Activated CD4-positive, alpha-beta T cell treated with anti-CD3 and anti-CD28 coated beads for 24 hours (primary cell): ENCODE measurements around the gene SENP6.
"Not testable (repeated sequence)": the region's sequence is repeated elsewhere in the genome, so short reads cannot be mapped to it uniquely, and the experiment has no call there.

ENCODE experiments used
- DNase-seq, 2 donors: peaks; one replicate each; pipeline ENCODE4 v3.0.0-alpha.2; 2020; ENCODE audit warnings: low read depth in 2 of 2

The SENP6 gene

DNA sequence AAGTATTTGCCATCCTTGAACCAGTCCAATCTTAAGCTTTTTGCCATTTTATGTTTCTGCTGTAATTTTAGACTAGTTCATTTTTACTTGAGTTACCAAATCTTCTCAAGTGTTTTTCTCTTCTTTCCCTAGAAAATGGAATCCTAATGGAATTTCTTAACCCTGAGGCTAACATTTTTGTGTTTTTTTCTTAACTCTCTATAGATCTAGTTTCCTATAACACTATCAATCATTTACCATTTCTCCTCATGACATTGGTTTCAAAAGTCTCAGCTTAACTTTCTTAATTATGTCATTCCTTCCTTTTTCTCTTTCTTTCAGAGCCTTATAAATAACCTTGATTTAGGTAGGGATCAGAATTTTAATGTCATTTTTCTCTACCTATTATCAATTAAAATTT is 54.8 kb downstream of the SENP6 start:
- DNase-seq = no peak

DNA sequence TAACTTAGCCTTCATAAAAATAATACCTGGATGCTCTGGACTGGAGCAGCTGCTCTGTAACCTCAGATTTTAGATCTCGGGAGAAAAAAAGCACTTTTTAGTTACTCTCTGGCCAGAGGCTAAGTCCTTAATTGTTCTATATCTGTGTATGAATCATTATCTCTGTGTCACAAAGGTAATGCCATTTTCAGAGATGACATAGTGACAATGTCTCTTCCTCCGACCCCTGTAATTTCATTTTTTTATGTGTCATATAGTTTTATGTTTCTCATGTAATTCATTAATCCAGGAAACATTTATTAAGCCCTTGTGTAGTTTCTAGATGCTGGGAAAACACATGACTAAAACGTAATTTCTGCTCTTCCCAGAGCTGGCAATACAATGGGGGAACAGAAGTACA is 55.6 kb downstream of the SENP6 start:
- DNase-seq = no peak

- DNase-seq = no peak
These were observed 64.9 kb downstream of the SENP6 start for GRCh38 chr6:75666592-75666991.

DNA sequence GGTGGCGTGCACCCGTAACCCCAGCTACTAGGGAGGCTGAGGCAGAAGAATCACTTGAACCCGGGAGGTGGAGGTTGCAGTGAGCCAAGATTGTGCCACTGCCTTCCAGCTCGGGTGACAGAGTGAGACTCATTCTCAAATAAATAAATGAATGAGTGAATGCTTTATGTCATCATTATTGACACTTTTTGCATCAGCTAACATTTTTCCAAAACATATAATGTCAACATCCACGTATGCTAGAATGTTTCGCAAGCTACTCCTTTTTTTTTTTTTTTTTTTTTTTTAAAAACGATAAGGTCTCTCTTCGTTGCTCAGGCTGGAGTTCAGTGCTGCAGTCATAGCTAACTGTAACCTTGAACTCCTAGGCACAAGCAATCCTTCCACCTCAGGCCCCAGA is 72.2 kb downstream of the SENP6 start:
- no peak for DNase-seq

DNA sequence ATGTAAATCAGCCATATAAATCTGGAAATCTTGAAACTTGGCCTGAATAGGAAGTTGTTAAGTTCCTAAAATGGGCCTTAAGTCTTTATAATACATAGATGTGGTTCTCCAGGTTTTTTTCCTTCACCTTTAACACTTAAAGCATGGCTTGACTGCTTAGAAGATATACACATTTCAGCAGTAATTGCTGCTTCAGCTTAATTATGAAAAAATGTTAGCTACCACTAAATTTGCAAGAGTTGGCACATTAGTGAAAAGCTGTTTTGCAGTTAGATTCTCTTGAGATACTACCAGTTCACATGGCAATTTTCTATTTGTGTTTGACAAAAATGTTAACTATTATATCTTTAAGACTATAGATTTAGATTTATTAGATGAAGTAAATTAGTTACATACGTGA is 74.7 kb downstream of the SENP6 start:
- no peak for DNase-seq

GRCh38 chr6:75682548-75682947 is 80.9 kb downstream of the SENP6 start:
- not testable (repeated sequence) for DNase-seq

GRCh38 chr6:75683005-75683404 is 81.3 kb downstream of the SENP6 start:
- not testable (repeated sequence) for DNase-seq

DNA sequence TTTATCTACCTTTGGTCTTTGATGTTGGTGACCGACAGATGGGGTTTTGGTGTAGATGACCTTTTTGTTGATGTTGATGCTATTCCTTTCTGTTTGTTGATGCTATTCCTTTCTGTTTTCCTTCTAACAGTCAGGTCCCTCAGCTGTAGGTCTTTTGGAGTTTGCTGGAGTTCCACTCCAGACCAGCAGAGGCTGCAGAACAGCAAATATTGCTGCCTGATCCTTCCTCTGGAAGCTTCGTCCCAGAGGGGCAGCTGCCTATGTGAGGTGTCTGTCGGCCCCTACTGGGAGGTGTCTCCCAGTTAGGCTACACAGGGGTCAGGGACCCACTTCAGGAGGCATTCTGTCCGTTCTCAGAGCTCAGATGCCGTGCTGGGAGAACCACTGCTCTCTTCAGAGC is 85.9 kb downstream of the SENP6 start:
- DNase-seq = not testable (repeated sequence)

- DNase-seq = not testable (repeated sequence)
These were observed 86.3 kb downstream of the SENP6 start for GRCh38 chr6:75687937-75688336.

- no peak for DNase-seq
These were observed 87.9 kb downstream of the SENP6 start for GRCh38 chr6:75689576-75689975.

DNA sequence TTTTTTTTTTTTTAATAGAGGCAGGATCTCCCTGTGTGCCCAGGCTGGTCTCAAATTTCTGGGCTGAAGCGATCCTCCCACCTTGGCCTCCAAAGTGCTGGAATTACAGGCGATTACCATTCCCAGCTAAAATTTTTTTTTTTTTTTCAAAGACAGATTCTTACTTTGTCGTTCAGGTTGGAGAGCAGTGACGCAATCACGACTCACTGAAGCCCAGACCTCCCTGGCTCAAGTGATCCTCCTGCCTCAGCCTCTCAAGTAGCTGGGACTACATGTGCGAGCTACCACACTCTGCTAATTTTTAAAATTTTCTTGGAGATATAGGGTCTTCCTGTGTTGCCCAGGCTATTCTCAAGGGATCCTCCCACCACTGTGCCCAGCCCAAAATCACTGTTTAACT is 89.3 kb downstream of the SENP6 start:
- no peak for DNase-seq

- no peak for DNase-seq
These were observed 91.9 kb downstream of the SENP6 start for GRCh38 chr6:75693534-75693933.

DNA sequence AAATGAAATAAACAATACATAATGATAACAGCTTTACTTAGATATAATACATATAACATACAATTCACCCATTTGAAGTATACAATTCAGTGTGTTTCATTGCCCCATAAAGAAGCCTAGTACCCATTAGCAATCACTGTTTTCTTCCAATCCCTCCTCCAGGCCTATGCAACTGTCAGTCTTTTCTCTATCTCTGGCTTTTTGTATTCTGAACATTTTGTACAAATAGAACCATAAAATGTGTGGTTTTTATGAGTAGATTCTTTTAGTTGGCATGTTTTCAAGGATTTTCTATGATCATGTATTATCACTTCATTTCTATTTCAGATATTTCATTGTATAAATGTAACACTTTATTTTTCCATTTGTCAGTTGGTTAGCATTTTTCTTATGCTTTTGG is 92.7 kb downstream of the SENP6 start:
- no peak for DNase-seq

DNA sequence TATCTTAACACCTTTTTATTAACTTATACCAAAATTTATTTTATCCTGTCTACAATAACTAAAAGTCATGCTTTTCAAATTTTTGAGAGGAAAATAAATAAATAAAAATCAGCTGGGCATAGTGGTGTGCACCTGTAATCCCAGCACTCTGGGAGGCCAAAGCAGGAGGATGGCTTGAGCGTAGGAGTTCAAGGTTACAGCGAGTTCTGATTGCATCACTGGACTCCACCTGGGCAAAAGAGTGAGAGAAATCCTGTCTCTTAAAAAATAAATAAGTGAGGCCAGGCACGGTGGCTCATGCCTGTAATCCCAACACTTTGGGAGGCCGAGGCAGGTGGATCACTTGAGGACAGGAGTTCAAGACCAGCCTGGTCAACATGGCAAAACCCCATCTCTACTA is 106.7 kb downstream of the SENP6 start:
- not testable (repeated sequence) for DNase-seq

DNA sequence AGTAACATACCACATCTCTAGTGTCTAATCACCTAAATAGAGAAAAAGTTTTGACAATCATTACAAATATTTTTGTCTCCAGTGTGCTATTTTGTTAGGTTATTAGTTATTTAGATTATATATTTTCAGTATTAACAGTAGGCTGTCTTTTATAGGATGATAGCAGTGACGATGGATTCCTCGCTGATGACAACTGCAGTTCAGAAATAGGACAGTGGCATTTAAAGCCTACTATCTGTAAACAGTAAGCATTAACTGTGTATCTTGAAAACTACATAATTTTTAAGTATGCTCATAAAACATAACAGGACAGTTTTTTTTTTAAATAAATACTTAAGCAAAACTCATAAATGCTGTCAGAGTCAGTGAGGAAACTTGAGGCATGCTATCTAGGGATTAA is 109.5 kb downstream of the SENP6 start:
- no peak for DNase-seq

DNA sequence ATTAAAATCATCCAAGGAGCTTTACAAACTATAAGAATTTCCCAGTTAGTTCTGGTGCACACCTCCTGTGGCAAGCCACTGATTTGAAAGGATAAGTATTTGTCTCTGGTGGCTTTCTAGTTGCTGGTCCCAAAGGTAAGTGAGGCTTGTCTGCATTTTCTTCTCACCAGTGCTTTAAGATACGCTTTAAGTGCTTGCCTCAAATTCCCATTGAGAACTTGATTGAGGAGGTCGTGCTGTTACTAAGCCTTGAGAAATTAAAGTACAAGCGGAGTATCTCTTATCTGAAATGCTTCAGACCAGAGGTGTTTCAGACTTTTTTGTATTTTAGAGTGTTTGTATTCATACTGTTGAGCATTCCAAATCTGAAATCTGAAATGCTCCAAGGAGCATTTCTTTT is 117.5 kb downstream of the SENP6 start:
- no peak for DNase-seq

DNA sequence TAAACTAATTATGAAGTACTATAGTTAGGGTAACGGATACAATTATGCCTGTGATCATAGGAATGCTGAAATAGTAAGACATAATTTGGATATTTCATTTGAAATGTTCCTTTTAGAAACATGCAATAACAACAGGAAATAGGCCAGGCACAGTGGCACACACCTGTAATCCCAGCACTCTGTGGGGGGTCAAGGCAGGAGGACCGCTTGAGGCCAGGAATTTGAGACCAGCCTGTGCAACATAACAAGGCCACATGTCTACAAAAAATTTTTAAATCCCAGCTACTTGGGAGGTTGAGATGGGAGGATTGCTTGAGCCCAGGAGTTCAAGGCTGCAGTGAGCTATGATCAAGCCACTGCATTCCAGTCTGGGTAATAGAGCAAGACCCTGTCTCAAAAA is 121.7 kb downstream of the SENP6 start:
- DNase-seq = no peak

DNA sequence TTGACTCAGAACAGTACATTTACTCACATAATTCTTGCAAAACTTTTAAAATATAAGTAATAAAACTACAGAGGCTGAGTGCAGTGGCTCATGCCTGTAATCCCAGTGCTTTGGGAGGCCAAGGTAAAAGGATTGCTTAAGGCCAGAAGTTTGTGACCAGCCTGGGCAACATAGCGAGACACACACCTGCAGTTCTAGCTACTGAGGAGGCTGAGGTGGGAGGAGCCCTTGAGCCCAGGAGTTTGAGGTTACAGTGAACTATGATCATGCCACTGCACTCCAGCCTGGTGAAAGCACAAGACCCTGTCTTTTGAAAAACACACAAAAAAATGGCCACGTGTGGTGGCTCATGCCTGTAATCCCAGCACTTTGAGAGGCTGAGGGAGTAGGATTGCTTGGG is 125.5 kb downstream of the SENP6 start:
- DNase-seq = no peak

GRCh38 chr6:75731029-75731428 is 129.3 kb downstream of the SENP6 start:
- not testable (repeated sequence) for DNase-seq

DNA sequence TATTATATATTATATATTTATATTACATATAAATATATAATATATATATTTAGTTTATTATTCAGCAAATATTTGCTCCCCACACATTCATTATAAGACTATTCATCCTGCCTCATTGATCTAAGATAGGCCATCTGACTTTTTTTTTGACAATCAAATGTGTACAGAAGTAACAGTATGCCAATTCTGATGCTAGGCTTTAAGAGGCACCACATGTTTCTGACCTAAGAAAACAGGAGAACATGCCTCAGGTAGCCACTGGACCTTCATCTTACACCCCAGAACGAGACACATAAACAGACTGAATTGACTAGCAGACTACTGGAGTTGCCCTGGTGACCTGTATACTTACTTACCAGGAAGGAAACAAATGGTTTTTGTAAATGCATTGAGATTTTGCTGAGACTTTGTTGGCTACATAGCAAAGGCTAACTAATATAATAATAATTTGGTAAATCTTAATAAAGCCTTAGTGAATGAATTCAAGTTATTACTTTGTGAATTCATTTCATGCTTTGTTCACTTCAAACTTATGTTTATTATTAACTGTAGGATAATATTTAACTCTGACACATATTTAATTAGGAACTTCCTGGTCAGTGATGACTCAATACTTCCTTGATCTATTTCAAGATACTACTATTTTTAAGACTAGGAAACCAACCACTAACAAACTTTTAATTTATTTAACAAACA is 134.0 kb downstream of the SENP6 start:
- DNase-seq = no peak

GRCh38 chr6:75743971-75744370 is 142.3 kb downstream of the SENP6 start:
- no peak for DNase-seq

GRCh38 chr6:75745404-75745803 is 143.7 kb downstream of the SENP6 start:
- no peak for DNase-seq

DNA sequence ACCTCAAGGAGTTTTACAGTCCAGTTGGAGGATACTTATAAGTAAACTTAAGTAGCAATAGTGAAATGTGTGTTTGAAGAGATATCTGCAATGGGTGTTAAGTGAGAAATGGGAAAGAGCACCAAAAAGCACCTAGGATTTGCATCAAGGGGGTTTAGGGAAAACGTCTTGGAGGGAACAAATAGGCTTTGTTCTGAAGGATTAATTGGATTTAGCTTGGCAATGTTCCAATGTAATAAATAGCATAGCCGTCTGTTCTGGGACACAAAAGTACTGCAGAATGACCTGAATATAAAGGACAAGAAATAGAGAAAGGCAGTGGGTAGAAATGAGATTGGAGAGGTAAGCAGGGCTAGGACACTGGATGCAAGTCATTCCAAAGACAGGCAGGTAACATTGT is 144.5 kb downstream of the SENP6 start:
- no peak for DNase-seq
